HL-60 (cell line): ENCODE data around the gene SLC24A3.

Source experiments
- DNase-seq, 2 experiments: peaks; one replicate each; pipeline ENCODE4 v3.0.0-alpha.2; 2010 to 2020; ENCODE audit warnings: low read depth in 1 of 2, low spot score in 1 of 2
- H3K27ac ChIP-seq: fragments of 250-450 bp; sonication (Bioruptor Pico); replicated peaks from 2 replicates; pipeline ENCODE4 v1.5.1; 2020; ENCODE audit warnings: mild to moderate bottlenecking, moderate library complexity
- H3K27me3 ChIP-seq: fragments of 250-450 bp; sonication (Bioruptor Pico); 2 replicates; pipeline ENCODE4 v1.5.1; 2021; ENCODE audit warnings: mild to moderate bottlenecking, moderate library complexity; ENCODE audit not compliant: insufficient read depth, poor library complexity, severe bottlenecking
- H3K4me3 ChIP-seq: replicated peaks from 2 replicates; pipeline ENCODE4 v1.5.1; 2011; ENCODE audit warnings: mild to moderate bottlenecking, control low read depth, low read length; ENCODE audit not compliant: insufficient read depth
- CTCF ChIP-seq: IDR thresholded peaks from one replicate; pipeline ENCODE4 v1.5.1; 2011; ENCODE audit warnings: low read length, control low read depth, inconsistent platforms; ENCODE audit not compliant: insufficient read depth
- GABPA ChIP-seq: IDR thresholded peaks from 2 replicates; pipeline ENCODE4 v1.6.1; 2012; ENCODE audit warnings: low read depth
- POLR2AphosphoS5 ChIP-seq: IDR thresholded peaks from 2 replicates; pipeline ENCODE4 v1.6.1; 2012; ENCODE audit warnings: low read depth
- REST ChIP-seq: IDR thresholded peaks from 2 replicates; pipeline ENCODE4 v1.6.1; 2012; ENCODE audit warnings: low read depth; ENCODE audit not compliant: insufficient replicate concordance
- SPI1 ChIP-seq: IDR thresholded peaks from 2 replicates; pipeline ENCODE4 v1.6.1; 2012; ENCODE audit warnings: low read depth, mild to moderate bottlenecking, borderline replicate concordance

SLC24A3 gene

GRCh38 chr20:19769507-19769906, 557.1 kb downstream of the SLC24A3 start:
- TF ChIP-seq SPI1 (no peak), REST (no peak), GABPA (no peak), CTCF (no peak), POLR2AphosphoS5 (no peak)
- no peak overlapping the region for H3K27ac ChIP-seq
- H3K4me3 ChIP-seq: no peak overlapping the region
- H3K27me3 ChIP-seq: peaks cover 2% of the 10 kb centered on the region
- DNase-seq: no peak

GRCh38 chr20:19770375-19770774, 557.9 kb downstream of the SLC24A3 start:
- Histone ChIP-seq H3K27ac (no peak overlapping the region), H3K27me3 (peaks cover 2% of the 10 kb centered on the region), H3K4me3 (no peak overlapping the region)
- TF ChIP-seq CTCF: no peak
- TF ChIP-seq SPI1: no peak
- DNase-seq: no peak

- Histone ChIP-seq H3K27me3 (peaks cover 2% of the 10 kb centered on the region), H3K27ac (no peak overlapping the region), H3K4me3 (no peak overlapping the region)
- TF ChIP-seq SPI1 (no peak), POLR2AphosphoS5 (no peak), GABPA (no peak), REST (no peak), CTCF (no peak)
- no peak for DNase-seq
Measured at GRCh38 chr20:19771031-19771430, 558.6 kb downstream of the SLC24A3 start.
